ENCODE data around the gene OFD1. TPM values are rescaled to one million over a fixed set of nuclear protein-coding genes. Genes with fewer than 3 reads are reported as not detected.

Gene OFD1
- total RNA-seq, 3 donors from 2014 or later: 10.7 to 136 (median 48.8) TPM

DNA sequence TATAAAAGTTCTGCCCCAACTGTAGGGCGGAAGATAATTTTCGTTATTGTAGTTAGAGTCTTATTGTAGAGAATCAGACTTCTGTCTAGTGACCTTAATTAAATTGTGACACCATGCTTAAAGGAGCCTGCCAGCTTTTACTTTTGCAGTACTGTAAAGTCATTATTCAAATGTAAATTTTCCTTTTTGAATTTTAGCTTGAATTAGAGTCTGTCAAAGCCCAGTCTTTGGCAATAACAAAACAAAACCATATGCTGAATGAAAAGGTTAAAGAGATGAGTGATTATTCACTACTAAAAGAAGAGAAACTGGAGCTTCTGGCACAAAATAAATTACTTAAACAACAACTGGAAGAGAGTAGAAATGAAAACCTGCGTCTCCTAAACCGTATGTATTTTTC lies 21.8 kb downstream of the OFD1 start:
- Histone ChIP-seq H3K27me3 (no peaks in the 10 kb centered on the region), H3K9me3 (no peaks in the 10 kb centered on the region), H3K36me3 (no peaks in the 10 kb centered on the region), H3K4me3 (no peak overlapping the region), H3K27ac (no peak overlapping the region), H3K4me1 (no peaks in the 10 kb centered on the region)
- DNase-seq (ENCODE audit: low spot score in 2 of 2): no peak
- intact Hi-C loops (cut with DNase I; ENCODE audit: low total_unique reads): loop anchor here (10.0 kb wide), 1 partner anchor 278 kb away; no protein-coding TSS in a partner anchor
- TF ChIP-seq POLR2AphosphoS5 (IDR thresholded peaks at IDR 0.05) (no peak), POLR2A (IDR thresholded peaks at IDR 0.05) (no peak), CTCF (IDR thresholded peaks at IDR 0.05) (no peak)

DNA sequence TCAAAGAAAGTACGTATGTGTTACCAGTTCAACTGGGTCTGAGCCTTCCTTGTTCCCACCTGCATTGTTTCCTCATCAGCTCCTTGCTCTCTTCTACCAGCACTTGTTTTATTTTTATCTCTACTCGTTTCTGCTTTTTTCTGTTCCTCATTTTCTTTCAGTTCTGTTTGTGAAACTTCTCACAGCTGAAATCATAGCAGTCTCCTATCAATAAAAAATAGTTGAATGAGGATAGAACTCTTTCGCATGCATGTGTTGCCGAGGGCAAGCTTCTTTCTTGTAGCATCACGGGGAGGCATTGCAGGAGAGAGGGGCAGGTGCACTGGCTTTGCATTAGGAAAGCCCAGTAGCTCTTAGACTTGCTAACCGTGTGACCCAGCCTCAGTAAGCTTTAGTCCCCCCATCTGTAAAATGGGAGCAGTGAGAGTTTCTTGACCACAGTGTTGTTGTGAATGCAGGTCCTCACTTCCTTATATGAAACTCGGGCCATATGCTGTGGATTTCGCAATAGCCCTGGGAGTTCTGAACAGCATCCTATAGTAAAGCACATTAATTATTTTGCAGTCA lies 24.7 kb downstream of the OFD1 start:
- Histone ChIP-seq H3K27me3 (no peaks in the 10 kb centered on the region), H3K9me3 (no peaks in the 10 kb centered on the region), H3K27ac (no peak overlapping the region), H3K36me3 (no peaks in the 10 kb centered on the region), H3K4me1 (peaks cover 0 to 4% of the 10 kb centered on the region in 2 donors), H3K4me3 (no peak overlapping the region)
- intact Hi-C loops (cut with DNase I; ENCODE audit: low total_unique reads): loop anchor here (10.0 kb wide), 1 partner anchor 276 kb away; no protein-coding TSS in a partner anchor
- no peak for DNase-seq (ENCODE audit: low spot score in 2 of 2)
- TF ChIP-seq POLR2A (IDR thresholded peaks at IDR 0.05) (no peak), CTCF (IDR thresholded peaks at IDR 0.05) (no peak), POLR2AphosphoS5 (IDR thresholded peaks at IDR 0.05) (no peak)

- Histone ChIP-seq H3K4me1 (peaks cover 0 to 4% of the 10 kb centered on the region in 2 donors), H3K36me3 (no peaks in the 10 kb centered on the region), H3K4me3 (no peak overlapping the region), H3K9me3 (no peaks in the 10 kb centered on the region), H3K27me3 (no peaks in the 10 kb centered on the region), H3K27ac (no peak overlapping the region)
- TF ChIP-seq POLR2AphosphoS5 (IDR thresholded peaks at IDR 0.05): no peak
- no peak for TF ChIP-seq CTCF (IDR thresholded peaks at IDR 0.05)
- no peak for TF ChIP-seq POLR2A (IDR thresholded peaks at IDR 0.05)
- DNase-seq (ENCODE audit: low spot score in 2 of 2): no peak
- intact Hi-C loops (cut with DNase I; ENCODE audit: low total_unique reads): no loop called here
Measured at GRCh38 chrX:13760426-13760825, 25.9 kb downstream of the OFD1 start.

- no peaks in the 10 kb centered on the region for H3K9me3 ChIP-seq
- peak overlapping the region in 1 of 2 donors; percentile 66 for H3K27ac ChIP-seq
- no peak for DNase-seq (ENCODE audit: low spot score in 2 of 2)
- H3K4me3 ChIP-seq: no peak overlapping the region
- intact Hi-C loops (cut with DNase I; ENCODE audit: low total_unique reads): no loop called here
- peaks cover 0 to 4% of the 10 kb centered on the region in 2 donors for H3K4me1 ChIP-seq
- H3K36me3 ChIP-seq: no peaks in the 10 kb centered on the region
- no peaks in the 10 kb centered on the region for H3K27me3 ChIP-seq
- TF ChIP-seq POLR2A (IDR thresholded peaks at IDR 0.05) (no peak), CTCF (IDR thresholded peaks at IDR 0.05) (no peak), POLR2AphosphoS5 (IDR thresholded peaks at IDR 0.05) (no peak)
Measured at GRCh38 chrX:13761606-13762414, 27.3 kb downstream of the OFD1 start.

GRCh38 chrX:13763489-13763888 lies 28.9 kb downstream of the OFD1 start:
- peaks cover 0 to 4% of the 10 kb centered on the region in 2 donors for H3K27me3 ChIP-seq
- TF ChIP-seq POLR2A (IDR thresholded peaks at IDR 0.05) (no peak), POLR2AphosphoS5 (IDR thresholded peaks at IDR 0.05) (peak in 1 of 3 donors; percentile 16), CTCF (IDR thresholded peaks at IDR 0.05) (peak in 2 of 3 donors; percentile 19 to 24)
- H3K4me1 ChIP-seq: peaks cover 0 to 4% of the 10 kb centered on the region in 2 donors
- DNase-seq (ENCODE audit: low spot score in 2 of 2): peak in 1 of 2 donors; percentile 50
- intact Hi-C loops (cut with DNase I; ENCODE audit: low total_unique reads): no loop called here
- no peaks in the 10 kb centered on the region for H3K9me3 ChIP-seq
- H3K4me3 ChIP-seq: no peak overlapping the region
- peak overlapping the region; percentile 1 to 66 for H3K27ac ChIP-seq
- H3K36me3 ChIP-seq: no peaks in the 10 kb centered on the region

Measured in breast epithelium (tissue), 4 donors.